Endodermal cell (in vitro differentiated cells): ENCODE results near the gene ZNF302. TPM values are rescaled to one million over a fixed set of nuclear protein-coding genes. Genes with fewer than 3 reads are reported as not detected.

Experiments used
- DNase-seq: peaks from one replicate; pipeline ENCODE4 v3.0.0-alpha.2; 2017
- H3K27ac ChIP-seq: 2 replicates; pipeline ENCODE4 v1.5.1; 2013; ENCODE audit warnings: mild to moderate bottlenecking, low read depth, low read length, moderate library complexity
- H3K27me3 ChIP-seq: 2 replicates; pipeline ENCODE4 v1.6.1; 2013; ENCODE audit warnings: mild to moderate bottlenecking, low read length, moderate library complexity; ENCODE audit not compliant: insufficient read depth, control insufficient read depth, poor library complexity, severe bottlenecking
- H3K36me3 ChIP-seq: 2 replicates; pipeline ENCODE4 v1.7.0; 2013; ENCODE audit warnings: mild to moderate bottlenecking, low read length, moderate library complexity; ENCODE audit not compliant: control insufficient read depth, insufficient read depth
- H3K4me1 ChIP-seq: one replicate; pipeline ENCODE4 v1.7.0; 2013; ENCODE audit warnings: low read length; ENCODE audit not compliant: control insufficient read depth, insufficient read depth
- H3K4me3 ChIP-seq: 2 replicates; pipeline ENCODE4 v1.5.1; 2013; ENCODE audit warnings: mild to moderate bottlenecking, low read length, moderate library complexity
- H3K9ac ChIP-seq: 2 replicates; pipeline ENCODE4 v1.6.1; 2013; ENCODE audit warnings: mild to moderate bottlenecking, low read length, moderate library complexity; ENCODE audit not compliant: poor library complexity, severe bottlenecking; ENCODE audit errors: extremely low read depth
- H3K9me3 ChIP-seq: 2 replicates; pipeline ENCODE4 v1.6.1; 2013; ENCODE audit warnings: mild to moderate bottlenecking, low read length, moderate library complexity; ENCODE audit not compliant: control insufficient read depth
- H3K27ac Mint-ChIP-seq: 2 replicates; pipeline ENCODE4 v1.8.0; 2020; ENCODE audit warnings: mixed read lengths
- H3K27me3 Mint-ChIP-seq: 2 replicates; pipeline ENCODE4 v1.8.0; 2021; ENCODE audit warnings: mild to moderate bottlenecking, mixed read lengths; ENCODE audit not compliant: insufficient read depth
- H3K36me3 Mint-ChIP-seq: 2 replicates; pipeline ENCODE4 v1.8.0; 2020; ENCODE audit warnings: low read depth, mixed read lengths
- H3K4me1 Mint-ChIP-seq: 2 replicates; pipeline ENCODE4 v1.8.0; 2020; ENCODE audit warnings: mixed read lengths
- H3K4me3 Mint-ChIP-seq: 2 replicates; pipeline ENCODE4 v1.8.0; 2020; ENCODE audit warnings: mild to moderate bottlenecking, moderate library complexity, mixed read lengths
- H3K9me3 Mint-ChIP-seq: 2 replicates; pipeline ENCODE4 v1.8.0; 2020; ENCODE audit warnings: mild to moderate bottlenecking, mixed read lengths
- WGBS, 2 experiments: methylation state at CpG; one replicate each; pipeline versions ENCODE4 v1.1.5 to v1.1.7; 2013; ENCODE audit warnings: missing lambda C conversion rate in 2 of 2, mixed read lengths in 1 of 2; ENCODE audit not compliant: insufficient coverage in 1 of 2, insufficient read length in 1 of 2; 5-methylcytosine and 5-hydroxymethylcytosine counted together
- total RNA-seq, 2 donors: library from RNA; stranded (reverse); fragmentation: NEBNext Ultra II Directional in 1 of 2; extraction: Animal tissue kit (Norgen Biotek cat#: 25700) in 1 of 2; gene quantifications; 2 replicates in 1 of 2; 3 replicates in 1 of 2; pipeline ENCODE4 v1.2.1, GENCODE V29; 2021
- TF ChIP-seq, protein P1 (sequence below): fragments of 200-600 bp; sonication (generic); conservative IDR thresholded peaks from 2 replicates; pipeline ENCODE4 v1.5.0; 2021; ENCODE audit warnings: antibody characterized with exemption, mild to moderate bottlenecking

ZNF302 gene
- total RNA-seq, 2 donors from 2014 or later: 24.1 to 27.4 TPM

DNA sequence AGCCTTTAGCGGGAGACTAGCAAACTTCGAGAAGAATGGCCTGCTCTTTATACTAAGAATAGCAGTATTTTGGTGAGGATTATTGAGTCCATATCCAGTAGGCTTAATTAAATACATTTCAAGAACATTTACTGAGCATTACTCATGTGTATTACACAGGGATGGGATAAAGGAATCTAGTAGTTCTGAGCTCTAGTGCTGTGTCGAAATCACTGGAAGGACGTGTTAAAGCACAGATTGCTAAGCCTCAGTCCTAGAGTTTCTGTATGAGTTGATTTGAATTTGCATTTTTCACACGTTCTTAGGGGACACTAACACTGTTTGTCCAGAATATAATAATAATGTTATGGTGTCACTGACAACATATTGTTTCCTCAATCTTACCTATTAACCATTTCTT is 9.0 kb downstream of the ZNF302 start:
- 96 to 100% methylated on average over 2 to 5 of the region's 5 CpGs for WGBS, 2 experiments
- H3K9me3 ChIP-seq: peaks cover 58% of the 10 kb centered on the region
- H3K27me3 Mint-ChIP-seq: peaks cover 9% of the 10 kb centered on the region
- H3K4me3 ChIP-seq: no peak overlapping the region
- peaks cover 56% of the 10 kb centered on the region for H3K9me3 Mint-ChIP-seq
- H3K27ac ChIP-seq: no peak overlapping the region
- no peak overlapping the region for H3K27ac Mint-ChIP-seq
- H3K9ac ChIP-seq: no peak overlapping the region
- DNase-seq: no peak
- peaks cover 52% of the 10 kb centered on the region for H3K36me3 Mint-ChIP-seq
- H3K4me1 ChIP-seq: no peaks in the 10 kb centered on the region
- peaks cover 15% of the 10 kb centered on the region for H3K27me3 ChIP-seq
- H3K4me3 Mint-ChIP-seq: no peak overlapping the region
- H3K36me3 ChIP-seq: peaks cover 33% of the 10 kb centered on the region
- H3K4me1 Mint-ChIP-seq: no peaks in the 10 kb centered on the region
- TF ChIP-seq, protein P1, sequence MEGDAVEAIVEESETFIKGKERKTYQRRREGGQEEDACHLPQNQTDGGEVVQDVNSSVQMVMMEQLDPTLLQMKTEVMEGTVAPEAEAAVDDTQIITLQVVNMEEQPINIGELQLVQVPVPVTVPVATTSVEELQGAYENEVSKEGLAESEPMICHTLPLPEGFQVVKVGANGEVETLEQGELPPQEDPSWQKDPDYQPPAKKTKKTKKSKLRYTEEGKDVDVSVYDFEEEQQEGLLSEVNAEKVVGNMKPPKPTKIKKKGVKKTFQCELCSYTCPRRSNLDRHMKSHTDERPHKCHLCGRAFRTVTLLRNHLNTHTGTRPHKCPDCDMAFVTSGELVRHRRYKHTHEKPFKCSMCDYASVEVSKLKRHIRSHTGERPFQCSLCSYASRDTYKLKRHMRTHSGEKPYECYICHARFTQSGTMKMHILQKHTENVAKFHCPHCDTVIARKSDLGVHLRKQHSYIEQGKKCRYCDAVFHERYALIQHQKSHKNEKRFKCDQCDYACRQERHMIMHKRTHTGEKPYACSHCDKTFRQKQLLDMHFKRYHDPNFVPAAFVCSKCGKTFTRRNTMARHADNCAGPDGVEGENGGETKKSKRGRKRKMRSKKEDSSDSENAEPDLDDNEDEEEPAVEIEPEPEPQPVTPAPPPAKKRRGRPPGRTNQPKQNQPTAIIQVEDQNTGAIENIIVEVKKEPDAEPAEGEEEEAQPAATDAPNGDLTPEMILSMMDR: no peak

DNA sequence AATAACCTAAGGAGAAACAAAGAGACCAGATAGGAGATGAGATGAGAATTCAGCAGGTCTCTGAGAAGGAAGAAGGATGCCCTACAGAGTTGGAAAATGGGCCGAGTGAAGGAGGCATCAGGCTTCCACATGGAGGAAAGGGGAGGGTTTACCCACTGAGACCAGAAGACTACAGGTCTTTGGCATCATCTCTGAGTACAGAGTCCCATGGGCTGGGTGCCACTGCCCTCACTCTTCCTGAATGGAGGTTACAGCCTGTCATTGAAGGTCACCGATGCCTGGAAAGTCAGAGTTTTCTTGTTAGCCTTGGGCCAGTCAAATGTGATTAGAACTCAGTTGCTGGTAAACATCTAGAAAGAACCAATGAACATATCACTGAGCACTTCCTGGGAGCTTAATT is 9.9 kb downstream of the ZNF302 start:
- 94 to 100% methylated on average over 1 to 2 of the region's 2 CpGs for WGBS, 2 experiments
- Mint-ChIP-seq H3K4me1 (no peaks in the 10 kb centered on the region), H3K4me3 (no peak overlapping the region), H3K27ac (no peak overlapping the region), H3K9me3 (peaks cover 48% of the 10 kb centered on the region), H3K27me3 (peaks cover 12% of the 10 kb centered on the region), H3K36me3 (peaks cover 44% of the 10 kb centered on the region)
- H3K9me3 ChIP-seq: peaks cover 49% of the 10 kb centered on the region
- no peak for DNase-seq
- no peak overlapping the region for H3K9ac ChIP-seq
- TF ChIP-seq, protein P1: no peak
- H3K36me3 ChIP-seq: peaks cover 24% of the 10 kb centered on the region
- H3K4me3 ChIP-seq: no peak overlapping the region
- H3K27ac ChIP-seq: no peak overlapping the region
- H3K4me1 ChIP-seq: no peaks in the 10 kb centered on the region
- peaks cover 20% of the 10 kb centered on the region for H3K27me3 ChIP-seq

DNA sequence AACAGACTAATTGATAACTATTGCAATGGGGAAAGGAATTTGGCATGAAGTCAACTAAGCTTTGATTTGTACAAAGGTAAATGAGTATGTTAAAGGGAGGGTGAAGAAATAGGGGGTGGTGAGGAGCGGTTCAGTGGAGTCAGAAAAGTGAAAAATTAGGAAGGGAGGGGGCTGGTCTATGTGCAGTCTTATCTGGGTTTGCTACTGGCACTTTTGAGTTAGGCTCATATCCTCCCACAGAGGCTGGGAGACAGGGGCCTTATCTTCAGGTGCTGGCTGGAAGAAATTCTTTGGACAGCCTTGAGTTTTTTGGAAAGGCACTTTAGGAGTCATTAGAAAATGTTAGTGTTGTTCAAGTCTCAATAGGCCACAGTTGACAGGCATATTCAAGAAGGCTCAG is 11.1 kb downstream of the ZNF302 start:
- Histone ChIP-seq H3K9ac (no peak overlapping the region), H3K27ac (no peak overlapping the region), H3K4me1 (no peaks in the 10 kb centered on the region), H3K4me3 (no peak overlapping the region), H3K36me3 (peaks cover 12% of the 10 kb centered on the region), H3K27me3 (peaks cover 24% of the 10 kb centered on the region), H3K9me3 (peaks cover 36% of the 10 kb centered on the region)
- TF ChIP-seq, protein P1: no peak
- DNase-seq: no peak
- Mint-ChIP-seq H3K36me3 (peaks cover 31% of the 10 kb centered on the region), H3K9me3 (peaks cover 36% of the 10 kb centered on the region), H3K4me1 (no peaks in the 10 kb centered on the region), H3K27ac (no peak overlapping the region), H3K27me3 (peaks cover 15% of the 10 kb centered on the region), H3K4me3 (no peak overlapping the region)
- WGBS, 2 experiments: no CpG with 5 or more reads among the region's 1 CpG
